BJ (cell line): ENCODE results near the gene PDCD4. TPM values are rescaled to one million over a fixed set of nuclear protein-coding genes. Genes with fewer than 3 reads are reported as not detected.

ENCODE experiments used
- CTCF ChIA-PET: fragments of 350-600 bp; formaldehyde crosslinking; extraction: SDS; loops from one replicate; lab custom pipeline; 2021; ENCODE audit warnings: antibody characterized with exemption, inconsistent platforms; lab: Yijun Ruan, JAX
- POLR2A ChIA-PET: fragments of 300-600 bp; sonication (Branson Sonifier 250); formaldehyde crosslinking; extraction: SDS; loops from one replicate; lab custom pipeline; 2021; ENCODE audit warnings: antibody characterized with exemption; lab: Charles Lee
- DNase-seq: peaks from one replicate; pipeline ENCODE4 v3.0.0-alpha.2; 2011; ENCODE audit warnings: low read depth
- H3K27me3 ChIP-seq: 2 replicates; pipeline ENCODE4 v1.6.0; 2011; ENCODE audit warnings: low read length; ENCODE audit not compliant: control insufficient read depth, insufficient read depth
- H3K36me3 ChIP-seq: 2 replicates; pipeline ENCODE4 v1.5.1; 2011; ENCODE audit warnings: low read length; ENCODE audit not compliant: control insufficient read depth, insufficient read depth
- H3K4me3 ChIP-seq: 2 replicates; pipeline ENCODE4 v1.5.1; 2011; ENCODE audit warnings: low read depth, mild to moderate bottlenecking, control low read depth, low read length
- CTCF ChIP-seq: IDR thresholded peaks from 2 replicates; pipeline ENCODE4 v1.5.1; 2011; ENCODE audit warnings: low read depth, mild to moderate bottlenecking, control low read depth, inconsistent platforms, low read length, moderate library complexity; ENCODE audit not compliant: insufficient read depth
- polyA minus RNA-seq: library from RNA; depleted of rRNA, polyadenylated mRNA; stranded (reverse); fragments of >200 nt; gene quantifications from 2 replicates; pipeline ENCODE4 v1.2.3, GENCODE V29; 2011; rRNA and poly(A)+ RNA removed
- polyA plus RNA-seq: library from polyadenylated mRNA; depleted of rRNA; stranded (reverse); fragments of >200 nt; gene quantifications from 2 replicates; pipeline ENCODE4 v1.2.3, GENCODE V29; 2011; rRNA removed

The PDCD4 gene
- polyA plus RNA-seq: 22.0 and 41.9 TPM in 2 replicates
- 11.7 and 23.1 TPM in 2 replicates for polyA minus RNA-seq

- ChIA-PET POLR2A (interaction anchor here (0.6 kb wide), 3 partner anchors 236 to 452 kb away, joined by 3 to 5 read pairs (median 4); partner anchors contain the start of gene SMC3), CTCF (interaction anchor here (0.6 to 0.8 kb wide), 4 partner anchors 68 to 734 kb away, joined by 3 read pairs; no protein-coding TSS in a partner anchor)
- Histone ChIP-seq H3K4me3 (peak within 1 kb of the TSS; percentile 87), H3K36me3 (no peaks in the 10 kb centered on the region; the same call in 1 of the 2 replicates), H3K27me3 (no peaks in the 10 kb centered on the region)
- DNase-seq: peak; percentile 90
- no peak for TF ChIP-seq CTCF
Measured at GRCh38 chr10:110871298-110872084, at the start of gene PDCD4. Gene PDCD4, plus strand, starts transcription at chr10:110871928. Its CDS starts 4,100 bp downstream, at chr10:110876028.

- Histone ChIP-seq H3K36me3 (no peaks in the 10 kb centered on the region), H3K4me3 (no peak overlapping the region), H3K27me3 (peaks cover 7% of the 10 kb centered on the region)
- CTCF ChIA-PET: no interaction called here
- TF ChIP-seq CTCF: no peak
- no peak for DNase-seq
- POLR2A ChIA-PET: no interaction called here
Measured at GRCh38 chr10:110822035-110822711, 49.6 kb upstream of the PDCD4 start.

GRCh38 chr10:110822712-110823311 lies 48.9 kb upstream of the PDCD4 start:
- Histone ChIP-seq H3K36me3 (no peaks in the 10 kb centered on the region), H3K27me3 (peaks cover 7% of the 10 kb centered on the region), H3K4me3 (no peak overlapping the region)
- DNase-seq: no peak
- no peak for TF ChIP-seq CTCF
- POLR2A ChIA-PET: no interaction called here
- CTCF ChIA-PET: interaction anchor here (1.0 kb wide), 1 partner anchor 38 kb away, joined by 3 read pairs; no protein-coding TSS in a partner anchor

GRCh38 chr10:110824152-110824441 lies 47.6 kb upstream of the PDCD4 start:
- Histone ChIP-seq H3K4me3 (no peak overlapping the region), H3K36me3 (no peaks in the 10 kb centered on the region), H3K27me3 (peaks cover 7% of the 10 kb centered on the region)
- ChIA-PET CTCF (interaction anchor here (1.2 to 1.3 kb wide), 2 partner anchors 13 to 20 kb away, joined by 3 read pairs; no protein-coding TSS in a partner anchor), POLR2A (no interaction called here)
- DNase-seq: no peak
- no peak for TF ChIP-seq CTCF

- ChIA-PET POLR2A (no interaction called here), CTCF (interaction anchor here (0.7 to 1.3 kb wide), 4 partner anchors 12 to 517 kb away, joined by 3 read pairs; no protein-coding TSS in a partner anchor)
- H3K27me3 ChIP-seq: peaks cover 5% of the 10 kb centered on the region
- no peak overlapping the region for H3K4me3 ChIP-seq
- no peak for TF ChIP-seq CTCF
- DNase-seq: no peak
- H3K36me3 ChIP-seq: no peaks in the 10 kb centered on the region
Measured at GRCh38 chr10:110824660-110825059, 47.1 kb upstream of the PDCD4 start.
